Measurements from ENCODE around the gene FRMD3.
"Not testable (repeated sequence)": the region's sequence is repeated elsewhere in the genome, so short reads cannot be mapped to it uniquely, and the experiment has no call there.

Gene FRMD3

GRCh38 chr9:83538890-83539238 is 663 bp upstream of the FRMD3 start:
- Mint-ChIP-seq H3K9me3 (no peaks in the 10 kb centered on the region), H3K4me3 (peak overlapping the region; percentile 24), H3K4me1 (ENCODE audit: low read depth) (no peaks in the 10 kb centered on the region), H3K27me3 (peaks cover 28% of the 10 kb centered on the region), H3K27ac (no peak overlapping the region), H3K36me3 (ENCODE audit: low read depth) (no peaks in the 10 kb centered on the region)

- Mint-ChIP-seq H3K36me3 (ENCODE audit: low read depth) (no peaks in the 10 kb centered on the region), H3K4me3 (no peak overlapping the region), H3K27me3 (peaks cover 28% of the 10 kb centered on the region), H3K27ac (no peak overlapping the region), H3K9me3 (no peaks in the 10 kb centered on the region), H3K4me1 (ENCODE audit: low read depth) (no peaks in the 10 kb centered on the region)
These were observed 650 bp downstream of the FRMD3 start for GRCh38 chr9:83537331-83538171.

- Mint-ChIP-seq H3K9me3 (no peaks in the 10 kb centered on the region), H3K27ac (no peak overlapping the region), H3K36me3 (ENCODE audit: low read depth) (no peaks in the 10 kb centered on the region), H3K27me3 (peaks cover 28% of the 10 kb centered on the region), H3K4me1 (ENCODE audit: low read depth) (no peaks in the 10 kb centered on the region), H3K4me3 (no peak overlapping the region)
These were observed 1.9 kb downstream of the FRMD3 start for GRCh38 chr9:83536332-83536731.

GRCh38 chr9:83535736-83536135 is 2.5 kb downstream of the FRMD3 start:
- no peaks in the 10 kb centered on the region for H3K4me1 Mint-ChIP-seq (ENCODE audit: low read depth)
- H3K4me3 Mint-ChIP-seq: no peak overlapping the region
- no peaks in the 10 kb centered on the region for H3K36me3 Mint-ChIP-seq (ENCODE audit: low read depth)
- peaks cover 28% of the 10 kb centered on the region for H3K27me3 Mint-ChIP-seq
- no peaks in the 10 kb centered on the region for H3K9me3 Mint-ChIP-seq
- no peak overlapping the region for H3K27ac Mint-ChIP-seq

DNA sequence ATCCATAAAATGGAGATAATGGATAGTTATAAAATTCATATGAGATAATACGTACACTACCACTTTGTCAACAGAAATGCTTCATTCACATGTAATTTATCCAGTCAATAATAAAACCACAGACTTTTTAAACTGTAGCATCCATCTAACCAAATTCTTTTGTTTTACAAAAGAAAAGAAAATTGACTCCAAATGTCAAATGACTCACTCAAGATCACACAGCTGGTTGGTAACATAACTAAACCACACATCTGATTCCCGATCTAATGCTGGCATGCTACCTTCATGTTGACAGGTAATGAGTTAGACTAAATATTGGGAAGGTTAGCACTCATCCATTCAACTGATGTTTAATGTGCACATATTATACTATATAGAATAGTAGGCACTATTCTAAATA is 4.9 kb downstream of the FRMD3 start:
- peaks cover 18% of the 10 kb centered on the region for H3K27me3 Mint-ChIP-seq
- peaks cover 4% of the 10 kb centered on the region for H3K36me3 Mint-ChIP-seq (ENCODE audit: low read depth)
- no peak overlapping the region for H3K27ac Mint-ChIP-seq
- no peak overlapping the region for H3K4me3 Mint-ChIP-seq
- peaks cover 7% of the 10 kb centered on the region for H3K9me3 Mint-ChIP-seq
- H3K4me1 Mint-ChIP-seq (ENCODE audit: low read depth): no peaks in the 10 kb centered on the region

DNA sequence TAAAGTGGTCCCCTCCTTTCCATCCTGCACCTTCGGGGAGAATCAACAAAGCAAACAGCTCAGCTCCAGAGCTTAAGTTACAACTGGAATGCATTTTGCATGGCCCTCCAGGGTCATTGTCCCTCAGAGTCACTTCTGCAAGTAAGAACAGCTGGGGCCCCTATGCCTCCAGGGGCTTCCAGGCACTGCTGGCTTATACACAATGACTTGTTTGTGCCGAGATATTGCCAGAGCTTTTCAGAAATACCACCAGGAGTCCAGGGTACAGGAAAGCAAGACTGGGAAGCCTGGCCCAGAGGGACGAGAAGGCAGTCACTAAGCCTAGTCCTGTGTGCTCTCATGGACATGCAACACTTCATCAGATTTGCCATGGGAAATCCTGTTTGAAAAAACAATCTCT is 11.3 kb downstream of the FRMD3 start:
- peaks cover 10% of the 10 kb centered on the region for H3K27me3 Mint-ChIP-seq
- H3K27ac Mint-ChIP-seq: no peak overlapping the region
- peaks cover 7% of the 10 kb centered on the region for H3K9me3 Mint-ChIP-seq
- H3K4me3 Mint-ChIP-seq: no peak overlapping the region
- H3K4me1 Mint-ChIP-seq (ENCODE audit: low read depth): no peaks in the 10 kb centered on the region
- peaks cover 4% of the 10 kb centered on the region for H3K36me3 Mint-ChIP-seq (ENCODE audit: low read depth)

- Mint-ChIP-seq H3K4me3 (no peak overlapping the region), H3K27ac (no peak overlapping the region), H3K27me3 (peaks cover 10% of the 10 kb centered on the region), H3K9me3 (peaks cover 7% of the 10 kb centered on the region), H3K4me1 (ENCODE audit: low read depth) (no peaks in the 10 kb centered on the region), H3K36me3 (ENCODE audit: low read depth) (peaks cover 4% of the 10 kb centered on the region)
These were observed 12.0 kb downstream of the FRMD3 start for GRCh38 chr9:83526211-83526610.

DNA sequence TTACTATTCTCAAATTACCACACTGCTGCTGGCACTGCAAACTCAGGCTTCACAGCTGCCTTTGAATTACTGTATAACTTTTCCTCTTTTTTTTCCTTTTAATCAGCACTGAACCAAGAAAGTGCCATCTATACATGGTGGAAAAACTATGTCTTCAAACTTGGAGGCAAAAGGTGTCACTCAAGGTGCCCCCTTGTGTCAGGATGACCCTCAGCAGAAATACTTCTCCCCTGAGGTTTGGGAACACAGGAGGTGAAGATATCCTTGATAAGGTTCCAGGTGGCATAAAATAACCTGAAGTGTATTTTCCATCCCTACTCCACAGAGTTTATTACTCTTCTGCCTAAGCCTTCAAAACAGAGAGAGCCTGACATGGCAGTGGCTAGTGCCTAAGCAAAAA is 14.5 kb downstream of the FRMD3 start:
- no peaks in the 10 kb centered on the region for H3K9me3 Mint-ChIP-seq
- no peak overlapping the region for H3K27ac Mint-ChIP-seq
- peaks cover 7% of the 10 kb centered on the region for H3K27me3 Mint-ChIP-seq
- no peaks in the 10 kb centered on the region for H3K36me3 Mint-ChIP-seq (ENCODE audit: low read depth)
- H3K4me3 Mint-ChIP-seq: no peak overlapping the region
- no peaks in the 10 kb centered on the region for H3K4me1 Mint-ChIP-seq (ENCODE audit: low read depth)

- no peaks in the 10 kb centered on the region for H3K9me3 Mint-ChIP-seq
- H3K36me3 Mint-ChIP-seq (ENCODE audit: low read depth): no peaks in the 10 kb centered on the region
- H3K4me1 Mint-ChIP-seq (ENCODE audit: low read depth): no peaks in the 10 kb centered on the region
- peaks cover 4% of the 10 kb centered on the region for H3K27me3 Mint-ChIP-seq
- H3K27ac Mint-ChIP-seq: no peak overlapping the region
- H3K4me3 Mint-ChIP-seq: no peak overlapping the region
These were observed 16.8 kb downstream of the FRMD3 start for GRCh38 chr9:83521411-83521810.

DNA sequence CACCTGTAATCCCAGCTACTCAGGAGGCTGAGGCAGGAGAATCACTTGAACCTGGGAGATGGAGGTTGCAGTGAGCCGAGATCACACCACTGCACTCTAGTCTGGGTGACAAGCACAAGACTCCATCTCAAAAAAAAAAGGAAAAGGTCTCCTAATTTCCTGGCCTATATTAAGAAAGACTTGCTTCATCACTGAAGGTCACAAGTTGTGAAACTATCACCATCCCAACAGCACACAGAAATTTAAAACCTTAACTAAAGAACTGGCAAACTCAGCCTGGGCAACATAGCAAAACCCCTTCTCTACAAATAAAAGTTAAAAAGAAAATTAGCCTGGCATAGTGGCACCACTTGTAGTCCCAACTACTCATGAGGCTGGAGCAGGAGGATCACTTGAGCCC is 17.2 kb downstream of the FRMD3 start:
- Mint-ChIP-seq H3K9me3 (no peaks in the 10 kb centered on the region), H3K4me1 (ENCODE audit: low read depth) (no peaks in the 10 kb centered on the region), H3K36me3 (ENCODE audit: low read depth) (no peaks in the 10 kb centered on the region), H3K4me3 (no peak overlapping the region), H3K27ac (no peak overlapping the region), H3K27me3 (peaks cover under 1% of the 10 kb centered on the region)

DNA sequence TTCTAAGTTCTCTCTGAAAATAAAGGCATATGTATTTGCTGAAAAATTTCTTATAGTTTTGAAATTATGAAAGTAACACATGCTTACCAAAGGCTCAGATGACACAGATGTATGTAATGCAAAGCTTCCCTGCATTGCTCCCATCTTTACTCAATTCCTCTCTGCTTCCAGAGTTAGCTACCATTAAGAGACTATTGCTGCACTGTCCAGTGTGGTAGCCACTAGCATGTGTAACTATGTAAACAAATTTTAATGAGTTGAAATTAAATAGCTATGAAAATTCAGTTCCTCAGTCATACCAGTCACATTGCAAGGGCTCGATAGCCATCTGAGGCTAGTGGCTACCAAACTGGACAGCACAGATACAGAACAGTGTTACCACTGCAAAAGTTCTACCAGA is 17.9 kb downstream of the FRMD3 start:
- no peaks in the 10 kb centered on the region for H3K36me3 Mint-ChIP-seq (ENCODE audit: low read depth)
- no peaks in the 10 kb centered on the region for H3K9me3 Mint-ChIP-seq
- H3K27ac Mint-ChIP-seq: no peak overlapping the region
- no peaks in the 10 kb centered on the region for H3K4me1 Mint-ChIP-seq (ENCODE audit: low read depth)
- no peaks in the 10 kb centered on the region for H3K27me3 Mint-ChIP-seq
- no peak overlapping the region for H3K4me3 Mint-ChIP-seq

DNA sequence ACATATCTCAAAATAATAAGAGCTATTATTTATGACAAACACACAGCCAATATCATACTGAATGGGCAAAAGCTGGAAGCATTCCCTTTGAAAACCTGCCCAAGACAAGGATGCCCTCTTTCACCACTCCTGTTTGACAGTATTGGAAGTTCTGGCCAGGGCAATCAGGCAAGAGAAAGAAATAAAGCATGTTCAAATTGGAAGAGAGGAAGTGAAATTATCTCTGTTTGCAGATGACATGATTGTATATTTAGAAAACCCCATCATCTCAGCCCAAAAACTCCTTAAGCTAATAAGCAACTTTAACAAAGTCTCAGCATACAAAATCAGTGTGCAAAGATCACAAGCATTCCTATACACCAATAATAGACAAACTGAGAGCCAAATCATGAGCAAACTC is 20.2 kb downstream of the FRMD3 start:
- H3K27me3 Mint-ChIP-seq; H3K4me3 Mint-ChIP-seq; H3K9me3 Mint-ChIP-seq; H3K36me3 Mint-ChIP-seq (ENCODE audit: low read depth); H3K27ac Mint-ChIP-seq; H3K4me1 Mint-ChIP-seq (ENCODE audit: low read depth): not testable (repeated sequence)

GRCh38 chr9:83514767-83515166 is 23.4 kb downstream of the FRMD3 start:
- no peak overlapping the region for H3K4me3 Mint-ChIP-seq
- H3K4me1 Mint-ChIP-seq (ENCODE audit: low read depth): no peaks in the 10 kb centered on the region
- H3K27me3 Mint-ChIP-seq: no peaks in the 10 kb centered on the region
- no peaks in the 10 kb centered on the region for H3K9me3 Mint-ChIP-seq
- H3K36me3 Mint-ChIP-seq (ENCODE audit: low read depth): no peaks in the 10 kb centered on the region
- no peak overlapping the region for H3K27ac Mint-ChIP-seq

GRCh38 chr9:83512621-83513020 is 25.6 kb downstream of the FRMD3 start:
- no peaks in the 10 kb centered on the region for H3K36me3 Mint-ChIP-seq (ENCODE audit: low read depth)
- H3K27ac Mint-ChIP-seq: no peak overlapping the region

DNA sequence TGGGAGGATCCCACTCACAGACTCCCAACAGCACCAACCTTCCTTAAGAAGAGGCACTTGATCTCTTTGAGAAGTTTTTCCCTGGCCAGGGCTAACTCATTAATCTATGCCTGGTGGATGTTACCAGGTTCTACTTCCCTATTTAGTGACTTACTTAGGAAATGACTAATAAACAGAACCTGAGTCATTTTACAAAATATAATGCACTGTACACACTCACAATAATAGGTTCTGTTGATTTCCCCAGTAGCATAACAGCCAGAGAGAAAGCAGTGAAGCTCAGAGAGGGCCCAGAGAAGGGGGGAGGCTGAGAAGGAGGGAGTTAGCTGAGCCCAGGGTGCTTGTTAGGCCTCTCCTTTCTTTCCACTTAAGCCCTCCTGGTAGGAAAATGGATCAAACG is 27.1 kb downstream of the FRMD3 start:
- Mint-ChIP-seq H3K4me1 (ENCODE audit: low read depth) (peaks cover 11% of the 10 kb centered on the region), H3K27ac (no peak overlapping the region), H3K27me3 (no peaks in the 10 kb centered on the region), H3K36me3 (ENCODE audit: low read depth) (no peaks in the 10 kb centered on the region), H3K4me3 (no peak overlapping the region), H3K9me3 (no peaks in the 10 kb centered on the region)

More at GRCh38 chr9:83512621-83513020, 25.6 kb downstream of the FRMD3 start:
- Mint-ChIP-seq H3K4me3 (no peak overlapping the region), H3K9me3 (no peaks in the 10 kb centered on the region), H3K4me1 (ENCODE audit: low read depth) (peaks cover 11% of the 10 kb centered on the region), H3K27me3 (no peaks in the 10 kb centered on the region)

DNA sequence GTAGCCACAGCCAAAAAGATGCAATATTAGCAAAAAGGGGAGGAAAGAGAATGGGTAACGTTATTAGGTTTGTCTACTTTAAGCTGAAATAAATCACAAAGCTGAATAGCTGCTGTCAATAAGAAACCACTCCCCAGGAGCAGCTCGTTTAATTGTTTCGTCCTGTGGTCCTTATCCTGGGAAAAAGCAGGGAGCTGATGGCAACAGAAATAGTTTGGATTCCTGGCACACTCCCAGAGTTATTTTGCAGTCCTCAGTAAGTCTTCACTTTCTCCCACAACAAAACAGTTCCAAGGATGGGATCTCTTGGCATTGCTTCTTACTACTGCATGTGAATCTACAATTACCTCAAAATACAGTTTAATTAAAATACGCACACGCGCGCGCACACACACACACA is 28.8 kb downstream of the FRMD3 start:
- H3K27me3 Mint-ChIP-seq: no peaks in the 10 kb centered on the region

More for the DNA sequence above, 28.8 kb downstream of the FRMD3 start:
- Mint-ChIP-seq H3K36me3 (ENCODE audit: low read depth) (no peaks in the 10 kb centered on the region), H3K4me1 (ENCODE audit: low read depth) (peaks cover 11% of the 10 kb centered on the region), H3K9me3 (no peaks in the 10 kb centered on the region), H3K4me3 (no peak overlapping the region), H3K27ac (no peak overlapping the region)
